Measurements from ENCODE around the gene AMIGO3.
A peak's percentile ranks its signal among the peaks of the same experiment; 100 is the strongest.

AMIGO3 gene

DNA sequence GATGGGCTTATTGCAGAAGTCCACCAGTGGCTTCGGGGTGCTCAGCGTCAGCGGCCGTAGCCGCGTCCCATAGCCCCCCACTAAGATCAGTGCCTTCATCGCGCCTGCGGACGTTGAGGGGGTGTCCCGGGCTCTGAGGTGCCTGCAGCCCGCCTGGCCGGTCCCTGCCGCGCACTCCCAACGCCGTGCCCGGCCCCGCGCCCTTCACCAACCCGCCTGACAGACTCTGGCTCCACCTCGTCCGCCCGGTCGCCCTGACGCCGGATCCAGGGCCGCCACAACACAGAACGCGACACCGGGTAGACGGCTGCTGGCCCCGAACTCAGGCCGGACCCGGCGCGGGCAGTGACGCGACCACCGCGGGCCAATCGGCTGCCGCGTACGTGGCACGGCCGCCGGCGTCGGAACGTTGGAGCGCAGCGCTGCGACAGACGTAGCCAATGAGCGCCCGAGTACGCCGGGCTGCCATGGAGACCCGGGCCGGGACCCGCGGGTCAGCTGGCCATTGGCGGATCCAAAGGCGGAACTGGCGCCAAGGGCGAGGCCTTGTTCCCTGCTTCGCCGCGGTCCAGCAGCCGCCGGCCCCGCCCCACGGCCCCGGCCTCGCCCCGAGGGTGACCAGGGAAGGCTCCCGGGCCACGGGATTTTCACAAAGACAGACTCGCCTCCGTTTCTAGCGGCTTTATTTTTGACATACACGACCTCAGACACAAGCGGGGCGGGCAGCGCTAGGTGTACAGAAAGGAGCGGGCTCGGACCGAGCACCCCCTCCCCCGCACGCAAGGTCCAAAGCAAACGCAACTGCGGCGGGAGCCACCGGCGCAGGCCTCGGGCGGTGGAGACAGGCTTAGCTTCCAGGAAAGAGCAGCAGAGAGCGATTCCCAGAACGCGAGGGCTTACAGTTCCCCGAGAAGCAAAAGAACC lies 4.4 kb upstream of the AMIGO3 start, which contains the start of gene GMPPB:
Gene GMPPB (minus strand): TSS at position 324 of the 924 bp plus-strand sequence. CDS start 225 bp downstream, at position 99.
- DNase-seq = peak; percentile 70

DNA sequence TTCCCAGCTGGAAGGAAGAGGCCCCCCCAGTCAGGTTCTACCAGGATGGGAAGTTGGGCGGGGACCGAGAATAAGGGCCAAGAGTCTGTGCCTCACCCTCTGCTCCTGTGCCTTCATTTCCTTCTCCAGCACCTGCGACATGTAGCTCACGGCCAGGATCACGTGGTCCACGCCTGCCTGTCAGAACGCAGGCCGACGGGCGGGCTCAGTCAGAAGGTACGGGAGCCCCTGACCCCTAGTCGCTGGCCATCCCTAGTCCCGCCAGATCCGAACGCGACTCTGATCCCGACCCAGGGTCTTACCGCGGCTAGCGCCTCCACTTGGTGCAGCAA lies 3.8 kb upstream of the AMIGO3 start:
- no peak for DNase-seq

DNA sequence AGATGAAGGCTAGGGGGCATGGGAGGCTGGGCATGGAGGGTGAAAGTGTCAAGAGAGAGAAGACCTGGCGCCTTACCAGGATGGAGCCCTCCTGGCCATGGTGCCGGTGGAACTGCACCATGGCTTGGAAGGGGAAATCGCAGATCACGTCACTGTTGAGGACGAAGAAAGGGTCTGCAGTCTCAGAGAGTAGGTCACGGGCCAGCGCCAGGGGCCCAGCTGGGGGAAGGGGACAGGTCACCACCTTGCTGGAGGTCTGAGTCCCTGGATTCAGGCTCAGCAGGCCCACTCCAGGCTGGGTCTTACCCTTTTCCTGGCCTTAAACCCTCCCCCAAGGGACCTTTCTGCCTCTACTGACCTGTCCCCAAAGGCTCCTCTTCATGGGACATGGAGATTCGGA lies 3.4 kb upstream of the AMIGO3 start:
- DNase-seq = no peak

DNA sequence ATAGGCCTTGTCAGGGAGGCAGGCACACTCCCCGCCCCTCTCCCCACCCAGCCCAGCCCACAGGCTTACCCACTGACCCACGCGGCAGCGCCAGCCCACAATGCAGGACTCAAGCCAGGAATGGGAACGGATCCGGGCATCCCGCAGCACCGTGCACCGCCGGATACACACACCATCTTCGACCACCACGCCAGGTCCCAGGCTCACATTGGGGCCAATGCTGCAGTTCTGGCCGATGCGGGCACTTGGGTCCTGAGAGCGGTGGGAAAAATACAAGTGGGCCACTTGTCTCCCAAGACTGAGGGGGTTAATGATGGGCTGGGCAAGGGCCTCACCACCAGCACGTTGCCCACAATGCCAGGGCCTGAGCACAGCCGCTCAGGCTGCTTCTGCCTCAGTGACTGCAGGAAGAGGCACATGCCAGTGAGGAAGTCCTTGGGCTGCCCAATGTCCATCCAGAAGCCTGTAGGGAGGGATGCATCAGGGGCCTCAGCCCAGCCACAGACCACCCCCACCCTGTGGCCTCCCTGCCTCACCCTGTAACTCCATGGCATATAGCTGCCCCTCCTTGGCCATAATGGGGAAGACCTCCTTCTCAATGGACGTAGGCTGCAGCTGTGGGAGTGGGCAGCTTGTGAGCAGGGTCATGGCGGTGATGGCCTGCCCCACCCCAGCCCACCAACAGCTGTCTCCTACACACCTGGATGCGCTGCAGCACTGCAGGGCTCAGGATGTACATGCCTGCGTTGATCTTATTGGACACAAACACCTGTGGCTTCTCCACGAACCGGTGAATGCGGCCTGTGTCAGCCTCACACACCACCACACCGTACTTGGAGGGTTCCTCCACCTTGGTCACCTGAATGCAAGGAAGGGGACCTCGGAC lies 2.7 kb upstream of the AMIGO3 start:
- DNase-seq = no peak

DNA sequence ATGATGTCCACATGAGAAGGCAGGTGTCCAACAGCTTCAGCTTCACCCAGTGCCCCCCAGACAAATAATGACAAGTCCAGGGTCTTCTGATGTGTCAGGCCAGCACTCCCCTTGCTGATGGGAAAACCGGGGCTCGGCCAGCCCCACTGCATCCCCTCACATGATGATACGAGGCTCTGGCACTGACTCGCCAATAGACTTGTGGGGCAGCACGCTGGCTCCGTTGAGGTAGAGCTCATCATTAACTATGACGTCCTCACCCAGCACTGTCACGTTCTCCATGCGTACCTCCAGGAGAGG lies 2.1 kb upstream of the AMIGO3 start:
- DNase-seq = no peak

DNA sequence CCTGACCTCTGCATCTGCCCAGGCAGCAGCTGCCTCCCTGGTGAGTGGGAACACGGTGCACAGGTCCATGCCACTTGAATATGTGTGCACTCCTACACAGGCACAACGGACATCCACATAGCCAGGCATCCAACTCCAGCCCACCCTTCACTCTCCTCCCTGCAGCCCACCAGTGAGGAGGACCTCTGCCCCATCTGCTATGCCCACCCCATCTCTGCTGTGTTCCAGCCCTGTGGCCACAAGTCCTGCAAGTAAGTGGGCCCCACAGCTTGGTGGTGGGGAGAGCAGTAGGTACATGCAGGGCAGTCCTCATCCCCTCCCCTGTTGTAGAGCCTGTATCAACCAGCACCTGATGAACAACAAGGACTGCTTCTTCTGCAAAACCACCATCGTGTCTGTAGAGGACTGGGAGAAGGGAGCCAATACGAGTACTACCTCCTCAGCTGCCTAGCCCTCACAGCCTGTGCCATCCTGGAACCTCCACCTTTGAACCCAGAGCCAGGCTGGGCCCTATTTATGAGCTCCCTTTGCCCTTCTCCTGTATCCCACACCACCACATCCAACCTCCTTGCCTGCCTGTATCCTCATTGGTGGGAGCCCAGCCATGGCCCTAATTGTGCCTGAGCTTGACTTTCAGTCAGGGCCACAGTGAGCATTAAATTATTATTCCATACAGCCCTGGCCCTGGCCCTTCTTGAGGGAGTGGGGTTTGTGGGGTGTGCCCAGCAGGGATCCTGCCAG lies 1.5 kb upstream of the AMIGO3 start:
- DNase-seq = no peak

DNA sequence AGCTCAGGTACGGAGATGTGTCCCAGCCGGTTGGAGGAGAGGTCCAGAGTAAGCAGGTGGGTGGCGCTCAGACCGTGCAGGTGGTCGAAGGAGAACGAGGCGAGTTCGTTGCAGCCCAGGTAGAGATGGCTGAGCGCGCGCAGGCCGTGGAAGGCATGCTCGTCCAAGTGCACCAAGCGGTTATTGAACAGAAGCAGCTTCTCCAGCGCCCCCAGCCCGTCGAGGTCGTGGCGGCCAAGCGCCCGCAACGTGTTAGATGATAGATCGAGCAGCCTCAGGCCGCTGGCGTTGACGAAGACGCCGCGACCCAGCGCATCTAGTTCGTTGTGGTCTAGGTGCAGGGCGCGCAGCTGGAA lies 648 bp downstream of the AMIGO3 start:
- DNase-seq = no peak

DNA sequence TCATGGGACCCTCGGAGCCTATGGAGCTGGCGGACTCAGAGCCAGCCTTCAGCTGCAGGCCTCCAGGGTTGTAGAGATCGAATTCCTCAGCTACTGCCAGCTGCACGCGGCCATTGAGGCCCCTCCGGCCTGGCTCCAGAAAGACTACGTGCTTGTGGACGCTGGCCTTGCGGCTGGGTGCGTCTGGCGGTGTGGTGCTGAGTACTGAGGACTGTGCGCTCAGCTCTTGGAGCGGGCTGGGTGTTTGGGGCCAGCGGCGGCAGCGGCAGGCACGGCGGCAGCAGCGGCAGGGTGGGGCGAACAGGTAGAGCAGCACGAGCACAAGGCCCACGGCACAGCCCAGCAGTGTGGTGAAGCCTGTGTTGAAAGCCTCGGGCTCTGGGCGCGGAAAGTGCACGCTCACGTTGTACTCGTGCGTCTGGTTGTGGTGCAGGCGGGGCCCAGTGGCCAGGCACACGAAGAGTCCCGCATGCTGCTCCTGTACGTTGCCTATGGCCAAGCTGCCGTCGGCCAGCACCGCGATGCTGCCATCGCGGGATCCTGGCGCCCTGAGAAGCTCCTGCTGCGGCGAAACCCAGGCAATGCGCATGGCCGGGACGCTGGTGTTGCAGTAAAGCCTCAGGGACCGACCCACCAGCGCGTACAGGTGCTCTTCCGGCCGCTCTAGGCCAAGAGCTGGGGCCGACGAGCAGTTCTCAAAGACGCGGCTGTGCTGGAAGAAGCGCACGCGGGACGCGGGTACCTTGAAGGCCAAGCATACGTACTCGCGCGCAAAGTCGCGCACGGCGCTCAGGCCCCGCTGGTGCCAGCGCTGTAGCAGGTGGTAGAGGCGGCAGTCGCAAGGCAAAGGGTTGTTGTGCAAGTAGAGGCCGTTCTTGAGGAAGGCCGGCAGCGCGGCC lies 1.3 kb downstream of the AMIGO3 start:
- DNase-seq = no peak

DNA sequence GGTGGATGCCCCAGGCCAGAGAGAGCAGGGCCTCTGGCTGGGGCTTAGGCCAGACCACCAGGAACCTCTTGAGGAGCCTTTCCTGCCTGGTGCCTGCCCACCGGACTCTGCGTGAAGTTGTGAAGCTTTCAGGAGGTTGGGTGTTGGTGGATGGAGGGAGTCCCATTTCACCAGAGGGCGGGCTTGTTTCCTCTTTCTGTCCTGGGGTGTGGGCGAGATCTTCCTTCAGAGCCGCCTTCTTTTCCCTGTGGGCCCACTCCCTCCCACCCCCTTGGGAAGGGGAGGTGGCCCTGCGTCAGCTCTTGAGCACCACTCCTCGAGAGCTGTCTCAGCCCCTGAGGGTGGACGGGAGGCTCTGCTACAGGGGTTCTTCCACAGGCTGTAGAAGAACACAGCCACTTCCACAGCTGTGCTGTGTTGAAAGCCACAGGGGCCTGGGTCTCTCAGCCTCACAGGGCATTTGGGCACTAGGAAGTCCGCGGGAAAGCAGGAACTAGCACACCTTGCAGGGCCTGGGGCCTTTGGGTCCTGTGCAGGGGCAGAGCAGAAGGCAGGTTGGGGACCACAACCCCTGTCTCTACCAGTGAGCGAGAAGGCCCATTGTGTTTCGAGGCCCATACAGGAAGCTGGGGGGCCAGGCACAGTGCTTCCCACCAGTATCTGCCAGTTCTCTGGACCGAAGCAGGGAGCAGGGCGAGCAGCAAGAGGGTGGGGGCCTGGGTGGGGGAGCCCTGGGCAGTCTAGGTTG lies 2.1 kb downstream of the AMIGO3 start:
- DNase-seq = no peak

DNA sequence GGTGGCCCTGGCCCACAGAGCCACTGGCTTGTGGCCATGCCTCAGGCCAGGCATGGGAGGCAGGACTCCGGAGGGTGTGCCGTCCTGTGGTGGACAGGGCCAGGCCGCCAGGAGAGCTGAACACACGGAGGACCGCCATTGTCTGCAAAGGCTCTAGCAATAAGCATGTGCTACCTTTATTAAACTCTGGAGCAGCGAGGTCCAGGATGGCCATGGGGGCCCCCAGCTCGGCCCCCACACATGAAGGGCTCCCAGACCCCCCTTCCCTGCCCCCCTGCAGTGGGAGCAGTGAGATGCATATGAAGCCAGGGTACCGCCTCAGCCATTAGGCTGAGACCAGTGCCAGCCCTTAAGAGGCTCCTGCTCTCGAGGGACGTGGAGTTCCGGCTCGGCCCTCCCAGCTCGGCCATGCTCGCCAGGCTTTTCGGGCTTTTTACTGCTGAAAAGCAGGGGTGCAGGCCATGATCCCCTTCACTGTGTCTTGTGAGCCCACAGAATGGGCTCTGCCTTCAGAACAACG lies 2.7 kb downstream of the AMIGO3 start:
- no peak for DNase-seq

DNA sequence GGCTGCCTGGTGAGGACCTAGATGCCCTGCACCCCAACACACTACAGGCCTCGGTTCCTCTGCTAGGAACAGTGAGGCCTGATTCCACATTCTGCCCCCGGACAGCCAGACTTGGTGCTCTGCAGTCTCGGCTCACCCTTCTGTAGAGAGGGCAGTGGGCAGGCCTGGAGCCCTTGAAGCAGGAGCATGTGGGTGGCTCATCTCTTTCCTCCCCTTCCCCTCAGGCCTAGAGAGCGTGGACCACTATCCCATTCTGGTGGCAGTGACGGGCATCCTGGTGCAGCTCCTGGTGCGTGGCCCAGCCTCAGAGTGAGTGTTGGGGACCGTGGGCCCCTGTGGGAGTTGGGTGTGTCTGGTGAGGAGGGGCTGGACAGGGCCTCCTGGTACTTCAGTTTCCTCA lies 3.3 kb downstream of the AMIGO3 start:
- no peak for DNase-seq

DNA sequence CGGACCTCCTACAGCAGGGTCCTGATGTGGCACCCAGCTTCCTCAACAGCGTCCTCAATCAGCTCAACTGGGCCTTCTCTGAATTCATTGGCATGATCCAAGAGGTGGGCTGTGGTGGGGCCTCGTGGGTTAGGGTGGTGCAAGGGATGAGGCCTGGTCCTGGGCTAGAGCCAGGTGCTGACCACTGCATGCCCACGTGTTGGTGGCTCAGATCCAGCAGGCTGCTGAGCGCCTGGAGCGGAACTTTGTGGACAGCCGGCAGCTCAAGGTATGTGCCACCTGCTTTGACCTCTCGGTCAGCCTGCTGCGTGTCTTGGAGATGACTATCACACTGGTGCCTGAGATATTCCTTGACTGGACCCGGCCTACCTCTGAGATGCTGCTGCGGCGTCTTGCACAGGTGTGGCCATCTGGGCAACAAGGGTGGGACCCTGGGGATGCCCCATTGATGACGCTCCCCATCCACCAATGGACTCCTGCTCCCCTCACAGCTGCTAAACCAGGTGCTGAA lies 3.8 kb downstream of the AMIGO3 start:
- DNase-seq = no peak

DNA sequence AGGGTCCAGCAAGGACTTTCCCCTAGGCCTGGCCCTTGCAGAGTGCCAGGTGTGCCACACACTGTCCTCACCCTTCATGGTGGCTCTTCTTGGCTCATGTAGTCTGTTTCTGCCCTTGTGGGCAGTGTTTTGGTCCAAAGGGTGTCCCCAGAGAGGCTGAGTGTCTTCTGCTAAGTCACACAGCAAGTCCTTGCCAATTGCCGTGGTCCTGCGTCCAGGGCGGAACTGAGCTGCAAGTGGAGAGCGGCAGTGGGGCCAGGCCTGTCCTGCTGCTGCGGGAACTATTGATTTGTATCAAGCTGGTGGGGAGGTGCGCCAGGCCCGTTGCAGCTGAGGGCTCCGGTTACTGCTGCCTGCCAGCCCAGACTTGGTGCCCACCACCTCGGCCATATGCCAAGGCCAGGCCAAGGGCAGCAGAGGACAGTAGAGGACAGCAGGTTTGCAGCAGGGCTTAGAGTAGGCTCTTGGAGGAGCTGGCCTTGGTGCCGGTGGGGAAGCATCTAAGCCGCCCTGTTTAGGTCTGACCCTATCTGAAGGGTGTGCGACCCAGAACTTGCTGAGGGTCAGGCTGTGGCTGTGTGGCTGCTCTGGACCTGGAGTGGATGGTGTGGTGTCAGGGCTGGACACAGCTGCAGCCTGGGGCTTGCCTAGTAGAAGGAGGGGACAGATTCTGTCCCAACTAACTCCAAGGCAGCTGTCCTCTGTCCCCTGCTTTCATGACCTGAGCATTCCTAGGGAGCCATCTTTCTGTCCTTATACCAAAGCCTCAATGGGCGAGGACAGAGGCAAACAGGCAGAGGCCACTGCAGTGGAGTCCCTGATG lies 4.5 kb downstream of the AMIGO3 start:
- DNase-seq = no peak

DNA sequence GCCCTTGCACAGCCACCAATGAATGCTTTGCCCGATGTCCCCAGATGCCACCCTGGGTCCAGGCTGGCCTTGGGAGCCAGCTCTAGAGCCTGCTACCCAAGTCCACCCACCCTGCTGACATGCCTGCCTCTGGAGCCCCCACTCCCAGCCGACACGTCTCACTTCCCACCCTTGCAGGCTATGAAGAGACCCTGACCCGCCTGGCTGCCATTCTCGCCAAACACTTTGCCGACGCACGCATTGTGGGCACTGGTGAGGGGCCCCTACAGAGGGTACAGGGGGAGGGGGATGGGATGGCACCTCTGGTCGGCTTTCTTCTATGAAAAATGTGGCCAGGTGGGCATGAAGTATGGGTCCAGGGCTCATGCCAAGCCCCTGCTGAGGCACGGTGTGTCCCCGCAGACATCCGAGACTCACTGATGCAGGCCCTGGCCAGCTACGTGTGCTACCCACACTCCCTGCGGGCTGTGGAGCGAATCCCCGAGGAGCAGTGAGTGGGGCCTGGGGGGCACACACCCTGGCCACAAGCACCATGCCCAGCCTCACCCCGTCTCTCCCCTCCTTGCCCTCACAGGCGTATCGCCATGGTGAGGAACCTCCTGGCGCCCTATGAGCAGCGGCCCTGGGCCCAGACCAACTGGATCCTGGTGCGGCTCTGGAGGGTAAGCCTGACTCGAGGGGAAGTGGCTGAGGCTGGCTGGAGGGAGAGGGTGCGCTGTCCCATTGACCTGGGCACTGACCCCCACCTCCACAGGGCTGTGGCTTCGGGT lies 6.0 kb downstream of the AMIGO3 start:
- DNase-seq = no peak

DNA sequence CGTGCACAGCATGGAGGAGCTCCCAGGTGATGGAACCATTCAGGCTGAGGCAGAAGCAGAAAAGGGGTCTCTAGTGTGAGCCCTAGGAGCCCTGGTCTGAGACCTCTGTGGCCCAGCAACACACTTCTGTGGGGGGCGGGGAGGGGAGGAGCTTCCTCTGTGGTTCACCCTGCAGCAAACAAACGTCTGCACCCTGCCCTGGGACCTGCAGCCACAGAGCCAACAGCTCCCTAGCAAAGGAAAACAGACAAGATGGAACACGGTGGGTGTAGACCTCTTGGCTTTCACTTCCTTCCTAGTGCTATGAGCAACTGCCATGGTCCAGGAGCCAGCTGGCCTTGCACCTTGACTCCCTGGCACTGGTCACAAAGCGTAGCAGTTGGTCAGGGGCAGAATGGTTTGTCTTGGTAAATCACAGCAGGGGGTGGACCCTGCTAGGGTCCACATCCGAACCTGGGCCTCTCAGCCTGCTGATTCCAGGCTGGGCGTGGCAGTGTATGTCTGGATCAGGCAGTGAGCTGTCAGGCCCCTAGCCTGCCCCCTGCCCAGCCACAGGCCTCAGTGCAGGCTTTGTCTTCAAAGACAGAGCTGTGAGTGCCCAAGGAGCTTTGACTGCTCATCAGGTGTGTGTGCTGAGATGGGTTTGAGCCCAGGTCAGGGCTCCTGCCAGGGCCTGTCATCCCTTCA lies 6.7 kb downstream of the AMIGO3 start:
- no peak for DNase-seq

DNA sequence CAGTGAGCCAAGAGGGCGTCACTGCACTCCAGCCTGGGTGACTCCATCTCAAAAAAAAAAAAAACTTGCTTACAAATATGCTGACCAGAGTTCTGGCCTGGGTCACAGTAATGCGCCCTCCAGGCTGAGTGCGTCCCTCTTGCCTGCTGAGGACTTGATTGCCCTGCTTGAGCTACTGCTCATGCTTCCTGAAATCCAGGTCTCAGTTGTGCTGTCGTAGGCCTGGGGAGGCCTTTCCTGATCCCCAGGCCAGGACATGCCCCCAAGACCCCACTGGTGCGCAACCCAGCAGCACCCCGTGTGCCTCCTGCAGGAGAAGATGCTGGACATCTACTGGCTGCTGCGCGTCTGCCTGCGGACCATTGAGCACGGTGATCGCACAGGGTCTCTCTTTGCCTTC lies 7.3 kb downstream of the AMIGO3 start:
- no peak for DNase-seq

DNA sequence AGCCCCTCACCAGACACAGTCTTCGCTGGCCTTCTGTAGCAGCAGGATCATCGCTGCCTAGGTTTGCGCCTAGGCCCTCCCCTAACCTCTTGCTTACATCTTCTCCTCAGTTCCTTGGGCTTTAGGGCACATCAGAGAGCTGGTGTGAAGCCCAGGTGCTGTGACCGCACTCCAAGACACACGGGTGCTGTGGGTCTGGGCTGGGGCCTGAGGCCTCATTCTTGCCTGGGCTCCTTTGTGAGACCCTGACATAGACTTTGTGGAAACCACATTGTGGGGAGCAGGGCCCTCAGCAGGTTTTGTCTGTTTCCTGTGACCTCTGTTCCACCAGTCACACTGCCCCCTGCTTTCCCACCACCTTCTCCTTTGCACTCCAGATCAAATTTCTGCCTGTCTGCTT lies 8.0 kb downstream of the AMIGO3 start:
- no peak for DNase-seq

DNA sequence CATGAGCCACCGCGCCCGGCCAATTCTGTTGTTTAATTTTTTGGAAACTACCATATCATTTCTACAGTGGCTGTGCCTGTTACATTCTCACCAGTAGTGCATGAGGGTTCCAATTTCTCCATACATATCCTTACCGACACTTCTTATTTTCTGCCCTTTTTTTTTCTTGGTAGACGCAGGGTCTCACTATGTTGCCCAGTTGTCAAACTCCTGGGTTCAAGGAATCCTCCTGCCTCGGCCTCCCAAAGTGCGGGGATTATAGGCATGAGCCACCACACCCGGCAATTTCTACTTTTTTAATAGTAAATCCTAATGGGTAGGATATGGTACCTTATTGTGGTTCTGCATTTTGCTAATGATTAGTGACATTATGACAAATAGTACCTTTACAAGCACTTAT lies 9.6 kb downstream of the AMIGO3 start:
- no peak for DNase-seq

DNA sequence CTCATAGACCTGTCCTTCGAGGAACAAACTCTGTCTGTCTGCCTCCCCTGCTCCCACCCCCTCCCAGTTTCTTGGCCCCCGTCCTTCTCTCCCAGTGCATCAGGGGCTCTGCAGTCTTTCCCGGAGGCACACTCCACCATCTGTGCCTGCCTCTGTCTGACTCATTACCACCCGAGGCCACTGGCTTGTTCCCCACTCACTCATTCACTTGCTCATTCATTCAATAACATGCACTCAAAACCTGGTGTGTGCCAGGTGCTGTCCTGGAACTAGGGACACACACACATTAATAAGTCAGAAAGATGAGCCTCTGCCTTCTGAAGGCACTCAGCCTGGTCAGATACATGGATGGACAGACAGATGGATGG lies 12.4 kb downstream of the AMIGO3 start:
- DNase-seq = no peak

Data from NCI-H2171 (cell line).